Hepatocyte (in vitro differentiated cells): Measurements from ENCODE around the gene ZNF253.

Source experiments
- EZH2 ChIP-seq: fragments of 200-600 bp; sonication (generic); IDR thresholded peaks from 2 replicates; pipeline ENCODE4 v1.6.1; 2016; ENCODE audit warnings: antibody characterized with exemption, mild to moderate bottlenecking, borderline replicate concordance
- TF ChIP-seq, protein P1 (sequence below): fragments of 200-600 bp; sonication (generic); IDR thresholded peaks from 2 replicates; pipeline ENCODE4 v1.5.1; 2016; ENCODE audit warnings: antibody characterized with exemption, mild to moderate bottlenecking; ENCODE audit not compliant: poor library complexity

DNA sequence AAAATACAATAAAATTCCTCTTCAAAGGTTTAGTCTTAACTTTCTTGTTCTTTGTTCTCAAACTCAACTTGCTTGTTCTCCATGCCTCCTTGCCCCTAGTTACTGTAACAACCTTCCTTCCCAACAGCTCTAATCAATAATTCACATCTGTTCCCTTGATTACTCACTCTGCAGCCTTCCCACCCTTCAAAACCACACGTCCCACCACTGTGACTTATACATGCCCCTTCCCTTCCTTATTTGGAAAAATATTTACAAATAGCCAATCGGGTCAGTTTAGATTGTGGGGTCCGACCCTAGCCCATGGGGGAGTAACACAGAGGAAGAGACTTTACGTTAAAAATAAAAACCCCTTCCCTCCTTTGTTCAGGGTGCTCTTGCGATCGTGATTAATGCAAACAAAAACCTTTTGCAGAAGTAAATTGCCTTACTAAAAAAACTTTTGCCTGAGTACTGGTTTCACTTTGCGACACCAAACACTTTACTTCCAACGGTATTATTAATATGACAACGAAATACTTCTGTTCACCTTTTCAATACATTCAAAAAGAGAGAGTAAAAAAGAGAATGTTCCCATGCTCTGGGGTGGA, 34.6 kb downstream of the ZNF253 start:
- no peak for TF ChIP-seq EZH2
- TF ChIP-seq, protein P1, sequence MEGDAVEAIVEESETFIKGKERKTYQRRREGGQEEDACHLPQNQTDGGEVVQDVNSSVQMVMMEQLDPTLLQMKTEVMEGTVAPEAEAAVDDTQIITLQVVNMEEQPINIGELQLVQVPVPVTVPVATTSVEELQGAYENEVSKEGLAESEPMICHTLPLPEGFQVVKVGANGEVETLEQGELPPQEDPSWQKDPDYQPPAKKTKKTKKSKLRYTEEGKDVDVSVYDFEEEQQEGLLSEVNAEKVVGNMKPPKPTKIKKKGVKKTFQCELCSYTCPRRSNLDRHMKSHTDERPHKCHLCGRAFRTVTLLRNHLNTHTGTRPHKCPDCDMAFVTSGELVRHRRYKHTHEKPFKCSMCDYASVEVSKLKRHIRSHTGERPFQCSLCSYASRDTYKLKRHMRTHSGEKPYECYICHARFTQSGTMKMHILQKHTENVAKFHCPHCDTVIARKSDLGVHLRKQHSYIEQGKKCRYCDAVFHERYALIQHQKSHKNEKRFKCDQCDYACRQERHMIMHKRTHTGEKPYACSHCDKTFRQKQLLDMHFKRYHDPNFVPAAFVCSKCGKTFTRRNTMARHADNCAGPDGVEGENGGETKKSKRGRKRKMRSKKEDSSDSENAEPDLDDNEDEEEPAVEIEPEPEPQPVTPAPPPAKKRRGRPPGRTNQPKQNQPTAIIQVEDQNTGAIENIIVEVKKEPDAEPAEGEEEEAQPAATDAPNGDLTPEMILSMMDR, result no peak
